Measurements from ENCODE around the gene DCAF10. TPM values are rescaled to one million over a fixed set of nuclear protein-coding genes. Genes with fewer than 3 reads are reported as not detected.

The DCAF10 gene
- total and polyA plus RNA-seq, 2 of the 13 experiments (the other 11 are each of a cell fraction or from before 2014, with no cell fraction given), result 9.2 to 20.3 TPM

- TF ChIP-seq CBX1 (IDR thresholded peaks at IDR 0.05; ENCODE audit: low read depth), result peak; percentile 96
- TF ChIP-seq BRD4 (CRISPR knock-in tag; IDR thresholded peaks at IDR 0.05), result peak; percentile 96
- TF ChIP-seq HDAC1 (CRISPR knock-in tag; IDR thresholded peaks at IDR 0.05), result peak; percentile 99
- peak; percentile 89 for TF ChIP-seq ZKSCAN8 (CRISPR knock-in tag; IDR thresholded peaks at IDR 0.05; ENCODE audit: borderline replicate concordance)
- TF ChIP-seq ZNF318 (CRISPR knock-in tag; IDR thresholded peaks at IDR 0.05), result no peak
- no peak for TF ChIP-seq ZNF276 (CRISPR knock-in tag; IDR thresholded peaks at IDR 0.05; ENCODE audit: low read depth)
- TF ChIP-seq IKZF5 (CRISPR knock-in tag; IDR thresholded peaks at IDR 0.05), result peak; percentile 99
- TF ChIP-seq JDP2 (CRISPR knock-in tag; IDR thresholded peaks at IDR 0.05; ENCODE audit: borderline replicate concordance), result no peak; the same call in 1 of the 2 replicates
- TF ChIP-seq ZNF414 (CRISPR knock-in tag; IDR thresholded peaks at IDR 0.05), result peak; percentile 83
- peak; percentile 84 for TF ChIP-seq SRSF1 (optimal IDR thresholded peaks at IDR 0.05; ENCODE audit: low read depth, low read length)
- no peak for TF ChIP-seq ZFP62 (CRISPR knock-in tag; IDR thresholded peaks at IDR 0.05)
- no peak for TF ChIP-seq JUNB (CRISPR knock-in tag; IDR thresholded peaks at IDR 0.05; ENCODE audit: borderline replicate concordance)
- peak; percentile 97 for TF ChIP-seq PHF8 (CRISPR knock-in tag; IDR thresholded peaks at IDR 0.05)
- peak; percentile 91 for TF ChIP-seq YEATS4 (CRISPR knock-in tag; IDR thresholded peaks at IDR 0.05; ENCODE audit: borderline replicate concordance)
- no peak for TF ChIP-seq HHEX (CRISPR knock-in tag; IDR thresholded peaks at IDR 0.05)
- peak; percentile 82; the same call in 1 of the 2 replicates for TF ChIP-seq ZNF205 (CRISPR knock-in tag; IDR thresholded peaks at IDR 0.05)
- TF ChIP-seq ZBTB7B (CRISPR knock-in tag; IDR thresholded peaks at IDR 0.05), result peak; percentile 93
- TF ChIP-seq PCBP2 (optimal IDR thresholded peaks at IDR 0.05; ENCODE audit: low read depth, low read length, poor library complexity, severe bottlenecking), result no peak
- TF ChIP-seq ZNF841 (CRISPR knock-in tag; IDR thresholded peaks at IDR 0.05; ENCODE audit: borderline replicate concordance), result no peak
Measured at GRCh38 chr9:37800631-37801286, at the start of gene DCAF10 (continued).

All from HepG2 (cell line).